ENCODE data around the gene CDKAL1. TPM values are rescaled to one million over a fixed set of nuclear protein-coding genes. Genes with fewer than 3 reads are reported as not detected.
A peak's percentile ranks its signal among the peaks of the same experiment; 100 is the strongest.

CDKAL1 gene
- total and polyA plus RNA-seq, 2 of the 13 experiments (the other 11 are each of a cell fraction or from before 2014, with no cell fraction given) = 9.5 to 27.7 TPM

GRCh38 chr6:21103626-21104224 lies 569.5 kb downstream of the CDKAL1 start (continued):
- TF ChIP-seq LCORL (IDR thresholded peaks at IDR 0.05) (peak; percentile 67; the same call in 1 of the 2 replicates), LCORL (CRISPR knock-in tag; IDR thresholded peaks at IDR 0.05) (peak; percentile 97; the same call in 1 of the 2 replicates), ZNF564 (CRISPR knock-in tag; IDR thresholded peaks at IDR 0.05) (0 out of 2 replicates have a peak, but pooled peaks have one; percentile 24), ARID5B (CRISPR knock-in tag; IDR thresholded peaks at IDR 0.05) (peak; percentile 83), HMG20A (CRISPR knock-in tag; IDR thresholded peaks at IDR 0.05; ENCODE audit: borderline replicate concordance) (peak; percentile 76), EP300 (IDR thresholded peaks at IDR 0.05; ENCODE audit: low read depth in 2 of 2, low read length in 2 of 2) (peak in 1 of 2 experiments; percentile 88; a peak in 2 of 4 replicates), EP300 (CRISPR knock-in tag; IDR thresholded peaks at IDR 0.05; ENCODE audit: borderline replicate concordance) (peak; percentile 53; the same call in 1 of the 2 replicates), ISL2 (CRISPR knock-in tag; IDR thresholded peaks at IDR 0.05) (peak; percentile 92), ZNF772 (CRISPR knock-in tag; IDR thresholded peaks at IDR 0.05) (peak; percentile 36; the same call in 1 of the 2 replicates), ZBTB25 (CRISPR knock-in tag; IDR thresholded peaks at IDR 0.05) (peak; percentile 85), HNF1A (IDR thresholded peaks at IDR 0.05; ENCODE audit: low read depth) (no peak; the same call in 1 of the 2 replicates), HNF1A (CRISPR knock-in tag; IDR thresholded peaks at IDR 0.05; ENCODE audit: borderline replicate concordance) (0 out of 2 replicates have a peak, but pooled peaks have one; percentile 39), HOMEZ (CRISPR knock-in tag; IDR thresholded peaks at IDR 0.05; ENCODE audit: low read depth) (peak; percentile 88), CEBPG (CRISPR knock-in tag; IDR thresholded peaks at IDR 0.05) (peak; percentile 95), ZFP91 (CRISPR knock-in tag; IDR thresholded peaks at IDR 0.05; ENCODE audit: borderline replicate concordance) (no peak), NR2F2 (IDR thresholded peaks at IDR 0.05; ENCODE audit: borderline replicate concordance, low read depth) (0 out of 2 replicates have a peak, but pooled peaks have one; percentile 45), NONO (IDR thresholded peaks at IDR 0.05) (no peak), NONO (CRISPR knock-in tag; conservative IDR thresholded peaks at IDR 0.05) (0 out of 2 replicates have a peak, but pooled peaks have one; percentile 19)
